GM13977 (cell line): ENCODE measurements around the gene CUL4B.
A peak's percentile ranks its signal among the peaks of the same experiment; 100 is the strongest.
"Not testable (repeated sequence)": the region's sequence is repeated elsewhere in the genome, so short reads cannot be mapped to it uniquely, and the experiment has no call there.

Source experiments
- DNase-seq: peaks from one replicate; pipeline ENCODE4 v3.0.0; 2012; ENCODE audit warnings: low spot score
- CTCF ChIP-seq: IDR thresholded peaks from 2 replicates; pipeline ENCODE4 v1.5.1; 2012; ENCODE audit warnings: mild to moderate bottlenecking, control low read depth; ENCODE audit not compliant: insufficient read depth; ENCODE audit errors: extremely low read depth, missing control alignments
- in situ Hi-C: fragments of 300-500 bp; cut with MboI; formaldehyde crosslinking; loops from one replicate; pipeline ENCODE4 v1.12.0; 2022; ENCODE audit warnings: low sequenced_read_pairs, low pct_unique_long_range_greater_than_20kb, mixed read lengths, inconsistent platforms; ENCODE audit not compliant: unreplicated experiment

CUL4B gene

GRCh38 chrX:120499301-120500072, 61.3 kb downstream of the CUL4B start:
- in situ Hi-C loops = loop anchor here (25.0 kb wide), 1 partner anchor 263 kb away; no protein-coding TSS in a partner anchor
- no peak for TF ChIP-seq CTCF
- no peak for DNase-seq

GRCh38 chrX:120490119-120490518, 70.6 kb downstream of the CUL4B start:
- DNase-seq, in situ Hi-C loops: not testable (repeated sequence)

GRCh38 chrX:120486786-120487185, 74.0 kb downstream of the CUL4B start:
- in situ Hi-C loops = no loop called here
- DNase-seq = no peak
- TF ChIP-seq CTCF = no peak

- in situ Hi-C loops = no loop called here
- DNase-seq = peak; percentile 36
- peak; percentile 47 for TF ChIP-seq CTCF
Observed at GRCh38 chrX:120485638-120486520, 74.9 kb downstream of the CUL4B start.

- no peak for DNase-seq
- no peak for TF ChIP-seq CTCF
- in situ Hi-C loops = no loop called here
Observed at GRCh38 chrX:120485315-120485637, 75.5 kb downstream of the CUL4B start.

- in situ Hi-C loops = no loop called here
- TF ChIP-seq CTCF = no peak
- DNase-seq = no peak
Observed at GRCh38 chrX:120477453-120477852, 83.3 kb downstream of the CUL4B start.

GRCh38 chrX:120476714-120477113, 84.0 kb downstream of the CUL4B start:
- no peak for TF ChIP-seq CTCF
- DNase-seq = no peak
- in situ Hi-C loops = no loop called here
